Endodermal cell (in vitro differentiated cells): ENCODE measurements around the gene LGALS16. TPM values are rescaled to one million over a fixed set of nuclear protein-coding genes. Genes with fewer than 3 reads are reported as not detected.

ENCODE experiments used
- DNase-seq: peaks from one replicate; pipeline ENCODE4 v3.0.0-alpha.2; 2017
- H3K27ac ChIP-seq: 2 replicates; pipeline ENCODE4 v1.5.1; 2013; ENCODE audit warnings: mild to moderate bottlenecking, low read depth, low read length, moderate library complexity
- H3K27me3 ChIP-seq: 2 replicates; pipeline ENCODE4 v1.6.1; 2013; ENCODE audit warnings: mild to moderate bottlenecking, low read length, moderate library complexity; ENCODE audit not compliant: insufficient read depth, control insufficient read depth, poor library complexity, severe bottlenecking
- H3K36me3 ChIP-seq: 2 replicates; pipeline ENCODE4 v1.7.0; 2013; ENCODE audit warnings: mild to moderate bottlenecking, low read length, moderate library complexity; ENCODE audit not compliant: control insufficient read depth, insufficient read depth
- H3K4me1 ChIP-seq: one replicate; pipeline ENCODE4 v1.7.0; 2013; ENCODE audit warnings: low read length; ENCODE audit not compliant: control insufficient read depth, insufficient read depth
- H3K4me3 ChIP-seq: 2 replicates; pipeline ENCODE4 v1.5.1; 2013; ENCODE audit warnings: mild to moderate bottlenecking, low read length, moderate library complexity
- H3K9ac ChIP-seq: 2 replicates; pipeline ENCODE4 v1.6.1; 2013; ENCODE audit warnings: mild to moderate bottlenecking, low read length, moderate library complexity; ENCODE audit not compliant: poor library complexity, severe bottlenecking; ENCODE audit errors: extremely low read depth
- H3K9me3 ChIP-seq: 2 replicates; pipeline ENCODE4 v1.6.1; 2013; ENCODE audit warnings: mild to moderate bottlenecking, low read length, moderate library complexity; ENCODE audit not compliant: control insufficient read depth
- H3K27ac Mint-ChIP-seq: 2 replicates; pipeline ENCODE4 v1.8.0; 2020; ENCODE audit warnings: mixed read lengths
- H3K27me3 Mint-ChIP-seq: 2 replicates; pipeline ENCODE4 v1.8.0; 2021; ENCODE audit warnings: mild to moderate bottlenecking, mixed read lengths; ENCODE audit not compliant: insufficient read depth
- H3K36me3 Mint-ChIP-seq: 2 replicates; pipeline ENCODE4 v1.8.0; 2020; ENCODE audit warnings: low read depth, mixed read lengths
- H3K4me1 Mint-ChIP-seq: 2 replicates; pipeline ENCODE4 v1.8.0; 2020; ENCODE audit warnings: mixed read lengths
- H3K4me3 Mint-ChIP-seq: 2 replicates; pipeline ENCODE4 v1.8.0; 2020; ENCODE audit warnings: mild to moderate bottlenecking, moderate library complexity, mixed read lengths
- H3K9me3 Mint-ChIP-seq: 2 replicates; pipeline ENCODE4 v1.8.0; 2020; ENCODE audit warnings: mild to moderate bottlenecking, mixed read lengths
- CTCF ChIP-seq: fragments of 200-600 bp; sonication (generic); conservative IDR thresholded peaks from 2 replicates; pipeline ENCODE4 v1.5.0; 2021; ENCODE audit warnings: antibody characterized with exemption, mild to moderate bottlenecking
- WGBS, 2 experiments: methylation state at CpG; one replicate each; pipeline versions ENCODE4 v1.1.5 to v1.1.7; 2013; ENCODE audit warnings: missing lambda C conversion rate in 2 of 2, mixed read lengths in 1 of 2; ENCODE audit not compliant: insufficient coverage in 1 of 2, insufficient read length in 1 of 2; 5-methylcytosine and 5-hydroxymethylcytosine counted together
- total RNA-seq, 2 donors: library from RNA; stranded (reverse); fragmentation: NEBNext Ultra II Directional in 1 of 2; extraction: Animal tissue kit (Norgen Biotek cat#: 25700) in 1 of 2; gene quantifications; 2 replicates in 1 of 2; 3 replicates in 1 of 2; pipeline ENCODE4 v1.2.1, GENCODE V29; 2021

Gene LGALS16
- total RNA-seq, 2 donors from 2014 or later: not detected

- H3K4me3 ChIP-seq: no peak overlapping the region
- DNase-seq: no peak
- TF ChIP-seq CTCF: no peak
- peaks cover 4% of the 10 kb centered on the region for H3K27me3 ChIP-seq
- Mint-ChIP-seq H3K27me3 (no peaks in the 10 kb centered on the region), H3K36me3 (no peaks in the 10 kb centered on the region), H3K4me3 (no peak overlapping the region), H3K9me3 (no peaks in the 10 kb centered on the region), H3K27ac (no peak overlapping the region), H3K4me1 (no peaks in the 10 kb centered on the region)
- no peaks in the 10 kb centered on the region for H3K9me3 ChIP-seq
- H3K9ac ChIP-seq: no peak overlapping the region
- H3K27ac ChIP-seq: no peak overlapping the region
- no peaks in the 10 kb centered on the region for H3K4me1 ChIP-seq
- no peaks in the 10 kb centered on the region for H3K36me3 ChIP-seq
- WGBS, 2 experiments: 82% methylated on average over 3 of the region's 3 CpGs
These were observed 20.3 kb downstream of the LGALS16 start for GRCh38 chr19:39676004-39676403.

DNA sequence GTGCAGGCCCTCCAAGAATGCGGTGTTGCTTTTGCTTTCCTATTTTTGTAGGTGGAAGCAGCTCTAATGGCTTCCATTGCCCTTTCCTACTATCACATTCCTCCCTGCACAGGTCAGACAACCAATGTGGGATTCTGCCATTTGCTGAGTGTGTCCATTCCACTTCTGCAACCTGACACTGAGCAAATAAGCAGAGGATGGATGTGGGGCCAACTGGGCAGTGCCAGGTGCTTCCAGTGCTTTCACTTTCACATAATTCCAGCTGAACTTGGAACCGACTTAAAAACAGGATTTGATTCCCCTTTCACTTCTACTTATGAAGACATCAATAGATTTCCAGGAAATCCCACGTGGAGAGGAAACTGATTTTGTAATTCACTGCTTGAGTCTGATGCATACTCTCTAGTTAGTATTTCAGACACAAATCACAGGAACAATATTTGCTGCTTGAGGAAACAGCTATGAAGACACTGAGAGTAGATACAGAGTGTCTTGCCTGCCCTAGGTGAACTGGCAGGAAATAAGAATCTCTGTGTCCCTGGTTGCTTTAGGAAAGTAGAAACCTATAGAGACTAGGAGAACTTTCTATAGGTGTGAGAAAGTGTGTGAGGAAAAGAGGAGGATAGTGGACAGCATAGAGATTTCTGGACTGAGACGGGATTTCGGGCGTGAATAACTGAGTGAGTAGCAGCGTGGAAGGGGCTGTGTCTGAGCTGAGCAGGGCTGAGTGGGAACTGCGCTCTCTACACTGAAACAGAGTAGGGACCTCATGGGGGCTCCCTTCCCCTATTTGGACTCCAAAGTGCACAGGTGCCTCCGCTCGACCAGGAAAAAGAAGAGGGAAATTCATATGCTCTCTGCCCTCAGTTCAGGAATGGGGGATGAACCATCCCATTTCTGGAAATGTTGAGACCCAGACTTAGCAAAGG lies 22.5 kb downstream of the LGALS16 start:
- no peak overlapping the region for H3K27ac ChIP-seq
- H3K27me3 ChIP-seq: peaks cover 4% of the 10 kb centered on the region
- H3K36me3 ChIP-seq: no peaks in the 10 kb centered on the region
- TF ChIP-seq CTCF: no peak
- Mint-ChIP-seq H3K9me3 (no peaks in the 10 kb centered on the region), H3K4me1 (no peaks in the 10 kb centered on the region), H3K27me3 (no peaks in the 10 kb centered on the region), H3K4me3 (no peak overlapping the region), H3K36me3 (no peaks in the 10 kb centered on the region), H3K27ac (no peak overlapping the region)
- no peaks in the 10 kb centered on the region for H3K9me3 ChIP-seq
- no peak overlapping the region for H3K4me3 ChIP-seq
- DNase-seq: no peak
- H3K9ac ChIP-seq: no peak overlapping the region
- WGBS, 2 experiments: 79 to 88% methylated on average over 7 to 10 of the region's 10 CpGs
- no peaks in the 10 kb centered on the region for H3K4me1 ChIP-seq

DNA sequence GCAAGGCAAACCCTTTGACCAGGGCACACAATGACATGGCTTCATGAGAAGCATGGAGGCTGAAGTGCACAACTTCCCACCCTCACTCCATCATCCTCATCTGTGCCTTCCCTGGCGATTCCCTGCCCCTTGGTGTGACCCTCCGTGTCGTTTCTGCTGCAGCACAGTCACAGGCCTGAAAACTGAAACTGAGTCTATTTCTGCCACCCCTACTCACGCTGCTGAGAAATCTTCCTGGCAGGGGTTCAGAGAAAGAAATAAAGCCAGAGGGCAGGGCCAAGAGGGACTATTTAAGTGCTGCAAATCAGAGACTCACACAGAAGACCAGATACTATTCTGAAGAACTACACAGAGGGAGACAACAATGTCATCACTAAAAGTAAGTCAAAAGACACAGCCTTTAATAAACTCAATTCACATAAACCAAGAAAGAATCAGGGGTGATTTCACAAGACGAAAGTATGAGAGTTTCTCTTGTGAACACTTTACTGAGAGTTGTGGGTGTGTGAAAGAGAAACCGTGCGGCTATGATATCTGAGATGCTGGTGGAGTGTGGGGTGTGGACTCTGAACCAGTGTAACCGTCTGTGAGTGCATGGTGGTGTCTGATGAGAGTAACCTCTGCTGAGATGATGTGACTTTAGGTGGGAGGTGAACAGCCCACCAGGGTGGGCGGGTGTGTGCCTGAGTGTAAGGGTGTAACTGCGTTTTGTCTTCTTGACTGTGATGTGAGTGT lies 23.5 kb downstream of the LGALS16 start:
- no peaks in the 10 kb centered on the region for H3K36me3 Mint-ChIP-seq
- no peak for TF ChIP-seq CTCF
- H3K4me3 ChIP-seq: no peak overlapping the region
- H3K27ac Mint-ChIP-seq: no peak overlapping the region
- no peaks in the 10 kb centered on the region for H3K9me3 Mint-ChIP-seq
- H3K36me3 ChIP-seq: no peaks in the 10 kb centered on the region
- H3K4me1 Mint-ChIP-seq: no peaks in the 10 kb centered on the region
- H3K4me3 Mint-ChIP-seq: no peak overlapping the region
- no peaks in the 10 kb centered on the region for H3K9me3 ChIP-seq
- H3K27me3 ChIP-seq: peaks cover 4% of the 10 kb centered on the region
- no peak overlapping the region for H3K9ac ChIP-seq
- WGBS, 2 experiments: 77 to 82% methylated on average over 7 to 10 of the region's 10 CpGs
- no peak for DNase-seq
- no peaks in the 10 kb centered on the region for H3K27me3 Mint-ChIP-seq
- H3K4me1 ChIP-seq: no peaks in the 10 kb centered on the region
- no peak overlapping the region for H3K27ac ChIP-seq
